Measurements from ENCODE around the gene NPIPB9. TPM values are rescaled to one million over a fixed set of nuclear protein-coding genes. Genes with fewer than 3 reads are reported as not detected.
"Not testable (repeated sequence)": the region's sequence is repeated elsewhere in the genome, so short reads cannot be mapped to it uniquely, and the experiment has no call there.

Gene NPIPB9
- 1.2 TPM in 1 of 2 replicates, not detected in the other for total RNA-seq (2014; rRNA removed; shearing (Covaris generic))

GRCh38 chr16:28751487-28751886 lies at the start of gene NPIPB9:
TSS of gene NPIPB9 (plus strand) at chr16:28751787.
- not testable (repeated sequence) for DNase-seq (ENCODE audit: low spot score)

- not testable (repeated sequence) for DNase-seq (ENCODE audit: low spot score)
Observed at GRCh38 chr16:28704246-28704645, 47.3 kb upstream of the NPIPB9 start.

- DNase-seq (ENCODE audit: low spot score): not testable (repeated sequence)
Observed at GRCh38 chr16:28711220-28712083, 40.1 kb upstream of the NPIPB9 start, which contains the start of gene EIF3C. TSS of gene EIF3C (plus strand) at chr16:28711464. CDS start at chr16:28711687, 223 bp downstream.

GRCh38 chr16:28722852-28723650 lies 28.5 kb upstream of the NPIPB9 start:
- DNase-seq (ENCODE audit: low spot score): not testable (repeated sequence)

- not testable (repeated sequence) for DNase-seq (ENCODE audit: low spot score)
Observed at GRCh38 chr16:28731253-28731652, 20.3 kb upstream of the NPIPB9 start.

- not testable (repeated sequence) for DNase-seq (ENCODE audit: low spot score)
Observed at GRCh38 chr16:28732455-28733124, 19.0 kb upstream of the NPIPB9 start.

GRCh38 chr16:28739787-28740186 lies 11.8 kb upstream of the NPIPB9 start:
- not testable (repeated sequence) for DNase-seq (ENCODE audit: low spot score)

- DNase-seq (ENCODE audit: low spot score): not testable (repeated sequence)
Observed at GRCh38 chr16:28740631-28741030, 11.0 kb upstream of the NPIPB9 start.

- not testable (repeated sequence) for DNase-seq (ENCODE audit: low spot score)
Observed at GRCh38 chr16:28741295-28741694, 10.3 kb upstream of the NPIPB9 start.

GRCh38 chr16:28746618-28747350 lies 4.8 kb upstream of the NPIPB9 start:
- DNase-seq (ENCODE audit: low spot score): not testable (repeated sequence)

- not testable (repeated sequence) for DNase-seq (ENCODE audit: low spot score)
Observed at GRCh38 chr16:28749997-28750465, 1.6 kb upstream of the NPIPB9 start.

GRCh38 chr16:28750469-28751067 lies 1.0 kb upstream of the NPIPB9 start:
- DNase-seq (ENCODE audit: low spot score): not testable (repeated sequence)

GRCh38 chr16:28781697-28782096 lies 30.1 kb downstream of the NPIPB9 start:
- not testable (repeated sequence) for DNase-seq (ENCODE audit: low spot score)

GRCh38 chr16:28782357-28782756 lies 30.8 kb downstream of the NPIPB9 start:
- DNase-seq (ENCODE audit: low spot score): not testable (repeated sequence)

- DNase-seq (ENCODE audit: low spot score): peak; percentile 33
Observed at GRCh38 chr16:28802235-28803019, 50.8 kb downstream of the NPIPB9 start.

GRCh38 chr16:28807445-28808120 lies 56.0 kb downstream of the NPIPB9 start:
- not testable (repeated sequence) for DNase-seq (ENCODE audit: low spot score)

- peak; percentile 48 for DNase-seq (ENCODE audit: low spot score)
Observed at GRCh38 chr16:28820016-28820415, 68.4 kb downstream of the NPIPB9 start.

- DNase-seq (ENCODE audit: low spot score): not testable (repeated sequence)
Observed at GRCh38 chr16:28820546-28820945, 69.0 kb downstream of the NPIPB9 start.

Data from HT-29 (cell line).